Bronchial epithelial cell (primary cell): Measurements from ENCODE around the gene PRKAG2. TPM values are rescaled to one million over a fixed set of nuclear protein-coding genes. Genes with fewer than 3 reads are reported as not detected.

ENCODE experiments used
- DNase-seq: peaks from one replicate; pipeline ENCODE4 v3.0.0-alpha.2; 2010; ENCODE audit warnings: low read depth
- FAIRE-seq: peaks from 2 replicates; lab custom pipeline; 2011; peaks lifted over from hg19 to GRCh38; lab: Jason Lieb, UNC
- H3K27me3 ChIP-seq: 2 replicates; pipeline ENCODE4 v1.5.1; 2011; ENCODE audit warnings: low read length; ENCODE audit not compliant: control insufficient read depth, insufficient read depth
- H3K36me3 ChIP-seq: 2 replicates; pipeline ENCODE4 v1.5.1; 2011; ENCODE audit warnings: low read length; ENCODE audit not compliant: control insufficient read depth, insufficient read depth
- H3K4me3 ChIP-seq: 2 replicates; pipeline ENCODE4 v1.5.1; 2011; ENCODE audit warnings: mild to moderate bottlenecking, low read depth, low read length, control low read depth
- total RNA-seq: library from RNA; depleted of rRNA; stranded (reverse); fragments of >200 nt; gene quantifications from 2 replicates; pipeline ENCODE4 v1.2.1, GENCODE V29; 2014
- TF ChIP-seq, protein P1 (sequence below): IDR thresholded peaks from 2 replicates; pipeline ENCODE4 v1.5.1; 2011; ENCODE audit warnings: mild to moderate bottlenecking, moderate library complexity, low read length, control low read depth, inconsistent platforms; ENCODE audit not compliant: insufficient read depth, severe bottlenecking

PRKAG2 gene
- total RNA-seq, 1 donor from 2014 or later, result 24.5 TPM

DNA sequence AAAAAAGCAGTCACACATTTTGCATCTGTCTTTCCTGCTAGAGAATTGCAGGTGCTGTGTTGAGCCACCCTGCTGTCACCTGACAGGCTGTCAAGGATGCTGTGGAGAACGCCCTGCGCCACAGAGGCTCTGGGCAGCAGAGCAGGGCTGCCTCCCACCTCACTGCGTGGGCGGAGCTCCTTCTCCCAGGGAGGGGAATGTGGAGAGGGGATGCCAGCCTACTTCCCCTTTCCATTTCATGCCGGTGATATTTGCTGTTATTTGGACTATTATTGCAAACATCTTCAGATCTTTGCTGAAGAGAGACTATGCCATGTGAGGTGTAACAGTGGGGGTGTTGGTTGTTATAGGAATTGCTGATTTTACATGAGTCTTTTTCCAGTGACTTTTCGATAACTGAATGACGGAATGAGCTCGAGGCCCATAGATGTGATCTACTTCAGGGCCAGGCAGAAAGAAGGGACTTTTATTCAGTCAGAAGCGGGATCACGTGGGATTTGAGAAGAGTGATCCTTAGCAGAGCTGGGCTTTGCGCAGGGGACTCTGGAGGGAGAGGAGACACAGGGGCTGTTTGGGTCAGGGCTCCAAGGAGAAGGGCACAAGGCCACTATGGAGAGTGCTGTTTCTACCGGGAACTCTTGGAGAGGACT, 13.6 kb upstream of the PRKAG2 start:
- FAIRE-seq, result no peak
- Histone ChIP-seq H3K4me3 (no peak overlapping the region), H3K27me3 (peaks cover 4% of the 10 kb centered on the region), H3K36me3 (no peaks in the 10 kb centered on the region)
- TF ChIP-seq, protein P1, sequence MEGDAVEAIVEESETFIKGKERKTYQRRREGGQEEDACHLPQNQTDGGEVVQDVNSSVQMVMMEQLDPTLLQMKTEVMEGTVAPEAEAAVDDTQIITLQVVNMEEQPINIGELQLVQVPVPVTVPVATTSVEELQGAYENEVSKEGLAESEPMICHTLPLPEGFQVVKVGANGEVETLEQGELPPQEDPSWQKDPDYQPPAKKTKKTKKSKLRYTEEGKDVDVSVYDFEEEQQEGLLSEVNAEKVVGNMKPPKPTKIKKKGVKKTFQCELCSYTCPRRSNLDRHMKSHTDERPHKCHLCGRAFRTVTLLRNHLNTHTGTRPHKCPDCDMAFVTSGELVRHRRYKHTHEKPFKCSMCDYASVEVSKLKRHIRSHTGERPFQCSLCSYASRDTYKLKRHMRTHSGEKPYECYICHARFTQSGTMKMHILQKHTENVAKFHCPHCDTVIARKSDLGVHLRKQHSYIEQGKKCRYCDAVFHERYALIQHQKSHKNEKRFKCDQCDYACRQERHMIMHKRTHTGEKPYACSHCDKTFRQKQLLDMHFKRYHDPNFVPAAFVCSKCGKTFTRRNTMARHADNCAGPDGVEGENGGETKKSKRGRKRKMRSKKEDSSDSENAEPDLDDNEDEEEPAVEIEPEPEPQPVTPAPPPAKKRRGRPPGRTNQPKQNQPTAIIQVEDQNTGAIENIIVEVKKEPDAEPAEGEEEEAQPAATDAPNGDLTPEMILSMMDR, result no peak
- no peak for DNase-seq

DNA sequence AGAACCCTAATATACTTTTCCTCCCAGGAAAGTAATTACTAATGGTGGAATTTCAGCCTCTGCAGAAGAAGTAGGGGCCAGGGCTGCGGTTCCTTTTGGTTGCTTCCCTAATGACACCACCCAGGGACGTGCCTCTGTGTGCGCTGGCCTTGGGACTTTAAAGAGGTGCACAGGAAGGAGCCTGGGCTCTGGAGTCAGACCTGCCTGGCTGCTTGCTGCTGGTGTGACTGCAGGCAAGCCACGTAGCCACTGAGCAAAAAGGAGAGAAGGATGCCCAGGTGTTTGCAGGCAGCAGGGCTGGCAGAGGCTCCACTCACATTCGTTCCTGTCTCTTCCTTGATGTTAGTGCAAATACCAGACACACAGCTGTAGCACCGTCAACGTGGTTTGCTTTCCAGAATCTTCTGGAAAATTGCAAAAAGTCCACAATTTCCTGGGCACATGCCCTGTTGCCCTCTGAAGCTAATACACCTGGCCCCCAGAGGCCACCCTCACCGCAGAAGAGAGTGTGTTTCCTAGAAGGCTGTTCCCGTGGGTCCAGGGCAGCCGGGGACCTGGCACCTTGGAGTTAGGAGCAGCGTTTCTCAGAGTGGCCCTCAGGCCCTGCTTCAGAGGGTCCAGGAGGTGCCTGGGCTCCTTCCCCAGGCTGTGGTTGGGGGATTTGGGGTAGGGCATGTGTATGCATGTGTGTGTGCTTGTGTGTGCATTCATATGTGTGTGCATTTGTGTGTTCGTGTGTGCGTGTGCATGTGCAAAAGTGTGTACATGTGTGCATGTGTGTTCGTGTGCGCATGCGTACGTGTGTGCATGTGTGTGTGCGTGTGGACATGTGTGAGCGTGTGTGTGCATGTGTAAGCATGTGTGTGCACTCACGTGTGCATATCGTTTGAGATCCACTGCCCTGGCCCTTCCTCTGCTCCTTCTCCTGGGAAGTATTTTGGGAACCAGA, 12.8 kb upstream of the PRKAG2 start:
- Histone ChIP-seq H3K27me3 (peaks cover 4% of the 10 kb centered on the region), H3K36me3 (no peaks in the 10 kb centered on the region), H3K4me3 (no peak overlapping the region)
- TF ChIP-seq, protein P1, result no peak
- DNase-seq, result no peak
- FAIRE-seq, result peak; percentile 88

DNA sequence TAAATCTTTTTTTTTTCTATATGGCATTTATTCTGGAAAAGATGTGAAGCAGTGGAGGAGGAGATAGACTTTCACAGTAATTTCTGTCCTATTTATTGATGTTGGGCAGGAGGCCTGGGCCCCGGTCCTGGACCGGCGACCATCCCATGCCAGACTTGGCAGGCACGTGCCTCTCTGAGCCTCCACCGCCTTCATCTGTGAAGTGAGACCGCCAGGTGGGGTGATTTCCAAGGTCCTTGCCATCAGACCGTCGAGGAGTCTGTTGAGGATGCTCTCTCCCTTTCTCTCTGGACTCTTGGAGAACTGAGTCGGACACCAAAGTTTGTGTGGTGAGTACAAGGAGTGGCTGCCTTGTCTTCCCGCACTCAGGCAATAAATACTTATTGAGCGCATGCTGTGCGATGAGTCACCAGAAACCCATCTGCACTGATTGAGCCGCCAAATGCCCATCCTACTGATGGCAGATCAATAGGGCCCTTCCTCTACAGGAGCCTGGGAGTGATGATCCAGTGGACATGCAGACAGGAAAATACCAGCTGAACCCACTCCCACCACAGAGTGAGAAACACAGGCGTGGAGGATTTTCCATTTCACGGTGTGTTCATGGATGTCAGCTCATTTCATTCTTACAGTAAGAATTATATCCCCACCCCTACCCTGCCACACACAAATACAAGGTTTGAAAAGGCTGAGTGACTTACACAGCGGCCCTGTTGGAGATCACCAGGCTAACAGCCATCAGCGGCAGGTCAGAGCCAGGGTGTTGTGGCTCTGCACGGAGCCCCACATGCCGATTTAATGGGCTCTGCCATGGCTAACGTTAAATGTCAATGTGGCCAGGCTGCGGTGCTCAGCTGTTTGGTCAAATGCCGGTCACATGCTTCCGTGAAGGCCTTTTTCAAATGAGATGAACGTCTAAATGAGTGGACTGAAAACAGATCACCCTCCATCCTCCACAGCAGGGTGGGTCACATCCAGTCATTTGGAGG, 11.5 kb upstream of the PRKAG2 start:
- H3K27me3 ChIP-seq, result peaks cover 4% of the 10 kb centered on the region
- H3K36me3 ChIP-seq, result no peaks in the 10 kb centered on the region
- DNase-seq (no peak), FAIRE-seq (no peak)
- TF ChIP-seq, protein P1, result no peak
- no peak overlapping the region for H3K4me3 ChIP-seq

DNA sequence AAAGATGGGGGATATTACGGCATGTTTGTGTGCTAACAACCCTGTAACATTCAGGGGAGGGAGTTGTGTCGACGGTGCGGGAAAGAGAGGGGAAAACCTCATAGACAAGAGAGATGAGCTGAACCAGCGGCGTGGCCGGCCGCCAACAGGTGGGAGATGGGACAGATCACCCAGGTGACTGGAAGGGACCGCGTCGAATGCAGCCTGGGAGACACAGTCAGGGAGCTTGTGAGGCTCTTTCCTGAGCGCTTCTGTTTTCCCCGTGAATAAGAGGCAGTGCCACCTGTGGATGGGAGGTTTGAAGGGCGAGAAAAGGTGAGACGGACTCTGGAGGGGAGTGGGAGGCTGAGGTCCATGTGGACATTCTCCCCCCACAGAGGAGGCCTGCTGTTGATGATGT, 9.9 kb upstream of the PRKAG2 start:
- DNase-seq, result no peak
- Histone ChIP-seq H3K4me3 (no peak overlapping the region), H3K27me3 (no peaks in the 10 kb centered on the region), H3K36me3 (no peaks in the 10 kb centered on the region)
- no peak for FAIRE-seq
- TF ChIP-seq, protein P1, result no peak

DNA sequence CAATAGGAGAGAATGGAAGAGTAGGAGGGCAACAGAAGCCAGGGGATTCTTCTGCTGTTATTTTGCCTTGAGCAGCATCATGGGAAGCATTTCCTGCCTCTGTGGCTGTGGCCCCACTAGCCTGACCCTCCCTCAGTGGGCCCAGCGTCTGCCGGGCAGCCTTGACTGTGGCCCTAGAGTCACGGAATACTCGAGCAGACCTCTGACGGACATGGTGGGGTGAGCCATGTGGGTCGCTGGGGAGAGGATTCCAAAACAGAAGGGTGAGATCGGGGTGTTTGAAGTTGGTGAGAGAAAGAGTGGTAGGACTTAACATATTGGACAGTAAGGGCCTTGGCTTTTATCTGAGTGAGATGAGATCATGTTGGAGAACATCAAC, 8.3 kb upstream of the PRKAG2 start:
- TF ChIP-seq, protein P1, result no peak
- H3K27me3 ChIP-seq, result no peaks in the 10 kb centered on the region
- no peaks in the 10 kb centered on the region for H3K36me3 ChIP-seq
- no peak overlapping the region for H3K4me3 ChIP-seq
- DNase-seq, result no peak
- no peak for FAIRE-seq
